ENCODE measurements around the gene QRFP.
"Not testable (repeated sequence)": the region's sequence is repeated elsewhere in the genome, so short reads cannot be mapped to it uniquely, and the experiment has no call there.

The QRFP gene

DNA sequence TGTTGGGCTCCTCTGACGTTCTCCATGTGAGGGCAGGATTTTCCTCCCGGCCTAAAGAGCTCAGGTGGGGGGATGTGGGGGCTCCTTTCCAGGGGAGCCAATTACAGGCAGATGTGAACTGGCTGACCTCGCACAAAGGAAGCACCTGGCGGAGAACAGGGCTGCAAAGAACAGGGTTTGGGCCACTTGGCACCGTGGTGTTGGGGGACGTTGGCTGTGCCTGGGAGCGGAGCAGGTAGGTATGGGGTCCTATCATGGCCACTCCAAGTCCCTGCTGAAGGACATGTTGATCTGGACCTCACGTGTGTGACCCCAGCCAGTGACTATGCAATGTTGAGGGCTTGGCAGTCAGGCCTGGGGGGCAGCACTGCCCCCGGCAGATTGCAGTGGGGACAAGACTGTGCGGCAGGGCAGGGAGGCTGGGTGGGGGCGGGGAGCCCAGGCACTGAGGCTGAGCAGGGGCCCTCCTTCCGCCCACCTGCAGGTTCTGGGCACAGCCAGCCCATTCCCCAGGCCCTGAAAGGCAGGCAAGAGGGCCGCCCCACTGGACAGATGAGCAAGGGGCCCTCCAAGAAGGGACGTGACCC lies 23.0 kb upstream of the QRFP start:
- no peak for DNase-seq (ENCODE audit: low read depth)

DNA sequence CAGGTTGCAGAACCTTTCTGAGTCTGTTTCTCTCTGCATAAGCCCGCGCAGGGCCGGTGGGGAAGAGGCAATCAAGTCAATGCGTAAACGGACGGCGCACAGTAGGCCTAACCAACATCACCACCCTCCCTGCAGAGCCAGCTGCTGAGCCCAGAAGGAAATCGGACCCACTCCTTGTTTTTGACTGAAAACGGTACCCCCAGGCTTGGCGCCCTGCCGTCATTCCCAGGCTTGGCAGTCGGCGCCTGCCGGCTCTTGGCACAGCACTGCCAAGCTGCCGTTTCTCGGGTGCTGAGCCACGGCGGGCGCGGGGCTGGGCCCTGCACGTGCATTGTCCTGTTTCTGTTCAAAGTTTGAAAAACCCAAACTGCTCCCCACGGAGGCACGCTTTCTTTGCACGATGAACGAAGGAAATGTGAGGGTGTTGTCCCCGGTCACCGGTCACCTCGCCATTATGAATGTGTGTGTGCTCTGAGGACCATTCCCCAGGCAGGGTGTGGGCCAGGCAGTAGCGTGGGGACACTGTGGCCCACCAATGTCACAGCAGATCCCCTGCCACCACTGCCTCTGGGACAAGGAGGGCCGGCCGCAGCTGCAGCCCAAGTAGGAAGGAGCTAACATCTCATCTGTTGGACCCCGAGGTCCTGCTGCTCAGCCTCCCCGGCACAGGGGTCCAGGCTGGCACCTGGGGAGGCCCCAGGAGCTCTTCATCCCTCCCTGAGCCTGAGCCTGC lies 22.4 kb upstream of the QRFP start:
- no peak for DNase-seq (ENCODE audit: low read depth)

DNA sequence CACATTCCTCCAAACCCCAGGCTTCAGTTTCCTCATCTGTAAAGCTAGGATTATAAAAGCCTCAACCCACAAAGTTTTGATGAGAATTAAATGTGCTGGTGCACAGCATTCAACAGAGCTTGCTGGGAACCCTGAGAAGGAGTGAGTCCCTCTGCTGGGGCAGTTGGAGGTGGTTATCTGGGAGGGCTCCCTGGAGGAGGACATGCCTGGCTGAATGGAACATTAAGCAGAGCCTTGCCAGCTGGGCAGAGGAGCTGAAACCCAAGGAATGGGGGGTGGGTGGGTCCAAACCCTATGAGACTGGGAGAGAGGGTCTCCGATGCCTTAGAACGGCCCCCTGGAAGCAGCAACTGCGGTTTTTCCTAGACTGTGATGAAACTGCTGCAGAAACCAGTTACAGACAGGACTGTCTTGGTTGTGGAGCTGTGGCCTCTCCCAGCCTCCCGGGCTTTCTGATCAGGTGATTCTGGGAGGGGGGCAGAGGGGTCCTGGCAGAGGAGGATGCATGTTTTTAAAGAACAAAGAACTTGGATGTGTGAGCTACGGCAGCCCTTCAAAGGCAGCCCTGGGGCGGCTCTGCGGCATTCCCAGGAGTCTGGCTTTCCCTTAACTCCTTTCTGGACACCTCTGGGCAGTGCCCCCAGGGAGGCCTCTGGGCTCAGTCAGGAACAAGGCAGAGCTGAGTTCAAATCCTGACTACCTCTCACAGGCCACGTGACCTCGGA lies 21.7 kb upstream of the QRFP start:
- no peak for DNase-seq (ENCODE audit: low read depth)

DNA sequence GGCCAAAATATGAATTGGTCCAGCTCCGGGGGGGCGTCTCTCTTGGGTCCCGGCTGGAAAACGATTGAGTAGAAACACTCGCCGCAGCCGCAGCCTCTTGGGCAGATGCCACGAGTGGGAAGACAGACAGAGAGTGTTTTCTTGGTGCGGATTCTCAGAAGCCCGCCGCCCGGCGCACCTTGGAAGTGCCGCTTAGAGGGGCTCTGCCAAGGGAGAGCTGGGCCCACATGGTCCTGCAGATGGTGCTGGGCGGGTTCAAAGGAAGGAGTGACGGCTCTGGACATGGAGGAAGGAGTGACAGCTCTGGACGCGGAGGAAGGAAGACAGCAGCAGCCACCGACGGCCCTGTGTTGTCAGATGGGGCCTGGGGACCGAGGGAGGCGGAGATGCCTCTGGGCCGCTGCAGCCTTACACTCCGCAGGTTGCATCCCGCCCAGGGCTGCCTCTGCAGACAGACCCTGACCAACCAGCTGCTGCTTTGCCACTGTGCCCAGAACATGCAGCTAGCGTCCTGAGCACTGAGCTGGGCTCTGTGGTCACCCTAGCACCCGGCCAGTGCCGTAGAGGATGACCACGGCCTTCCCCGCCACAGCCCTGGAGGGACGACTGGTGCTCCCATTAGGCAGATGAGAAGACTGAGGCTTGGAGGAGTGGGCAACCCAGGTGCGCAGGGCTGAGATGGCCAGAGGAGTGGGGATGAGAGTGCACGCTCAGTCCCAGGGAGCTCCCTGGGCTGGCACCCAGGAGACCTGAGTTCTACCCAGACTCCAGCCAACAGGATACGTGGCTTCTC lies 20.8 kb upstream of the QRFP start:
- DNase-seq (ENCODE audit: low read depth), result no peak

DNA sequence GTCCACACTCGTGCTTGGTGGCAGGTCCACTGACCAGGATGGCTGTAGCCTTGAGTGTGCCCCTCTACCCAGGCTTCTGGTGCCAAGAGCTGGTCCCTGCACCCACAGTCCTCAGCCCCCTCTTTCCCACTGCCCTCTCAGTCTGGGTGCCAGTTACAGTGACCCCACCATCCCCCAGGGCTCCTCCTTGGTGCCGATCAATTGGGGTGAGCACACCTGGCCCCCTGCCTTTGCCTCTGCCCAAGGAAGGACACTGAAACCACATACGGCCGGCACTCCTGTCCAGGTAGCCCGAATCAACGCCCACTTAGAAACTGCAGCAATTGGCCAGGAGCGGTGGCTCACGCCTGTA lies 18.5 kb upstream of the QRFP start:
- DNase-seq (ENCODE audit: low read depth), result no peak

DNA sequence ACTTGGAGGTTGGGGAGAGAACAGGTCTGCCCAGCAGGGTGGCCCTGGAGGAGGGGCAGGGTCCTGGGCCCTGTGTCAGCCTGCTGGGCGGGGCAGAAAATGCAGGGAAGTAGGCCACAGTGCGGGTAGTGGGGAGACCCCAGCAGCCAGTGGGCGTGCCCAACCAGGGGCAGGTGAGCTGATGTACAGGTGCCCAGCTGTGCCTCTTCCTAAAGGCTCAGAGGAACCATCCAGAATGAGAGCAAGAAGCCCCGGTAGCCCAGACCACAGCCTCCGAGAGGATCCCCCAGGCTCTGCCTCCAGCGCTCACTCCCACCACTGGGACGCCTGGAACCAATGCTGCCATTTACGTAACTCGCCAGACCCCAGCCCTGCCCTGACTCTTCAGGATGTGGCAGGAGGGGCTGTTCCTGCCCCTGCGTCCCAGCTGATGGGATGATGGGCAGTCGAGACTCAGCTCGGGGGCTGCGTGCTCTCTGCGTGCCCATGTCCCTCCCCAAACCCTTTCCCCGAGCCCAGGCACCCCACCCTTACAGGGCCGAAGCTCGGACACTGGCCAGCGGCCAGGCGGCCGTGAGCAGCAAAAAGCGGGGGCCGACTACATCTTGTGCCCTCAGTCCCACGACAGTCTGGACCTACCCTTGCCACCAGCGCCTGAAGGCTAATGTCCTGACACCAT lies 17.9 kb upstream of the QRFP start:
- no peak for DNase-seq (ENCODE audit: low read depth)

DNA sequence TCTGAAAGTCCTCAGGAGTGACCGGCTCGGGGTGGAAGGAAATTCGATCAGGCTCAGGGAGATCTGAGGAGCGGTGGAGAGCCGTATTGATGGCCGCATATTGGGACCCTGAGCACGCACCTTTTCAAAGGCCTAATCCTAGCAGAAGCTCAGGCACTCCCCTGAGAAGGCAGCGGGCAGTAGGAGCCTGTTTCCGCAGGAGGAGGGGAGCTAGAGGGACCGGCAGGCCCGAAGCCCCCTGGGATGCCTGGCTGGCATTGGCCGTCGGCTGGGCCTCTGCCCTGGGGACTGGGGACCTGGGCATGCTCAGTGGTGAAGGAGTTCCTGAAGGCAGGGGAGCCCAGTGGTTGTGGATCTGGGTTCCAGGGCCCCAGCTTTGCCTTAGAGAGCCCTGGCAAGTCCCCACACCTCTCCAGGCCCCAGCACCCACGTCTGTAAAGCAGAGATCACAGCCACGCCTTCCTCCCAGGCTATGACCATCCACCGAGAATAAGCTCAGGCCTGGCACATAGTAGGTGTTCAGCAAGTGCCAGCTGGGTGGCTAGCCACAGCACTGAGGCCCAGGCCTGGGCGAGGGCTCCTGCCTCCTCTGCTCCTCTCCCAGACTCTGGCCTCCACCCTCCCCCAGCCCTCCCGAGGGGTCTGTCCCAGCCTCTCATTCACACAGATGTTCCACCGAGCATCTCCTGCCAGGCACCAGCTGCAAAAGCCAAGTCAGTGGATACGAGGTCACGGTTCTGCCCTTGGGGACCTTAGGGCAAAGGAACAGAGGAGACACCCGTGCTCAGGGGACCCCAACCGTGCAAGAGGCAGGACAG lies 17.2 kb upstream of the QRFP start:
- DNase-seq (ENCODE audit: low read depth), result no peak

DNA sequence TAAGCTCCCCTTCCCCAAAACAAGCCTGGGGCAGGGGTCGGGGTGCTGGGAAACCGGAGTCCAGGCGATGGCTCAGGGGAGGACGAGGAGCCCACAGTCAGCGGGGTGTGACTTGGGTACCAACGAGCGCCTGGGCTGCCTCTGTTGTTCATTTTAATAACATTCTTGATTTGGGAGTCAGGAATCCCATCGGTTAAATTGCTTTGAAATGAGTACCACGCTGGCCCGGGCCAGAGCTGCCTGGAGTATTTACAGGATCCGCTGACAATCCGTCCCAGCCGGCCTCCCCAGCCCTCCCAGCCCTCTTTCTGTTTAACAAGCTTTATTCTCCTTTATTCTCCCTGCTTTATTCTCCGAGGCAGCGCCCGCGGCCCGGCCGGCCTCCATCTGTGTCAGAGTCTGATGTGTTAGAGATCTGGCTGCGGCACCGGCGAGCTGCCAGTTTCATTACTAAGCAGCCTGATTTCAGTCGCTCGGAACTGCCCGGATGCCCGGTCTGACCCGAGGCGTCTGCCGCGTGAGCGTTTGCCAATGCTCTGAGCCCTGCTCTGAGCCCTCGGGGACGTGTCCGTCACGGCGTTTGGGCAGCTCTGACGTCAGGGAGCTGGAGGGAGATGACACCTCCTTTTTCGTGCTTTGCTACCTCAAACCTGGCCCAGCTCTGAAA lies 16.5 kb upstream of the QRFP start:
- DNase-seq (ENCODE audit: low read depth), result no peak

DNA sequence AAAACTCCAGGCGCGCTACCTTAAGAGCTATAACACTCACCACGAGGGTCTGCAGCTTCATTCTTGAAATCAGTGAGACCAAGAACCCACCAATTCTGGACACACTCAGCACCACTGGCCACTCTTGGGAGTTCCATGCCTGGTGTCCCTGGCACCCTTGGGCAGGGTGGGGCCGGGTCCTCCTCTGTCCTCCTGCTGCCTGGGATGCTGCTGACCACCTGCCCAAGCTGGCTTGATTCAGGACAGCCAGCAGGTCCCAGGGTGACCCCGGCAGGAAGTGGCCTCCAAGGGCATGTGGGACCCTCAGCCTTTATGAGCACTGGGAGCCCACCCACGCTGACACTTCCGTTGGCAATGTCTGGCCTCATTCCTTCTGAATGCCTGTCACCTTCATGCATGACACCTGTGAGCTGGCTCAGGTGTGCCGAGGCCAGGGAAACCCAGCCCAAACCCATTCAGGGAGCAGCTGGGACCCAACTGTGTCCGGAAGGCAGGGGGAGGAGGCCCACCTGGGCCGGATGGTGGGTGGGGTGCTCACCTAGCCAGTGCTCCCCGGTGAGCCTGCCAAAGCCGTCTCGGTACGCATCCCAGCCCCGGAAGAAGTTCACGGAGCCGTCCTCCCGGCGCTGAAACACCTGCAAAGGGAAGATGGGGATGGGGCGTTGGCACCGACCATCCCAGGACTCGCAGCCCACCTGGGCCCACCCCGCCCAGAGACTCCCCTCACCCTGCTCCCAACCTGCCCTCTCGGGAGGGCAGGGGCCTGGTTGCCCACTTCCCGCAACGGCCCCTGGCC lies 14.8 kb upstream of the QRFP start:
- no peak for DNase-seq (ENCODE audit: low read depth)

DNA sequence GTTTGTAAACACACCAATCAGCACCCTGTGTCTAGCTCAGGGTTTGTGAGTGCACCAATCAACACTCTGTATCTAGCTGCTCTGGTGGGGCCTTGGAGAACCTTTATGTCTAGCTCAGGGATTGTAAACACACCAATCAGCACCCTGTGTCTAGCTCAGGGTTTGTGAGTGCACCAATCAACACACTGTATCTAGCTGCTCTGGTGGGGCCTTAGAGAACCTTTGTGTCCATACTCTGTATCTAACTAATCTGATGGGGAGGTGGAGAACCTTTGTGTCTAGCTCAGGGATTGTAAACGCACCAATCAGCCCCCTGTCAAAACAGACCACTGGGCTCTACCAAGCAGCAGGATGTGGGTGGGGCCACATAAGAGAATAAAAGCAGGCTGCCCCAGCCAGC lies 14.1 kb upstream of the QRFP start:
- not testable (repeated sequence) for DNase-seq (ENCODE audit: low read depth)

DNA sequence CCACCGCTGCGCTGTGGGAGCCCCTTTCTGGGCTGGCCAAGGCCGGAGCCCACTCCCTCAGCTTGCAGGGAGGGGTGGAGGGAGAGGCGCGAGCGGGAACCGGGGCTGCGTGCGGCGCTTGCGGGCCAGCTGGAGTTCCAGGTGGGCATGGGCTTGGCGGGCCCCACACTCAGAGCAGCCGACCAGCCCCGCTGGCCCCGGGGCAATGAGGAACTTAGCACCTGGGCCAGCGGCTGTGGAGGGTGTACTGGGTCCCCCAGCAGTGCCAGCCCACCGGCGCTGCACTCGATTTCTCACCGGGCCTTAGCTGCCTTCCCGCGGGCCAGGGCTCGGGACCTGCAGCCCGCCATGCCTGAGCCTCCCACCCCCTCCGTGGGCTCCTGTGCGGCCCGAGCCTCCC lies 13.4 kb upstream of the QRFP start:
- DNase-seq (ENCODE audit: low read depth), result not testable (repeated sequence)

DNA sequence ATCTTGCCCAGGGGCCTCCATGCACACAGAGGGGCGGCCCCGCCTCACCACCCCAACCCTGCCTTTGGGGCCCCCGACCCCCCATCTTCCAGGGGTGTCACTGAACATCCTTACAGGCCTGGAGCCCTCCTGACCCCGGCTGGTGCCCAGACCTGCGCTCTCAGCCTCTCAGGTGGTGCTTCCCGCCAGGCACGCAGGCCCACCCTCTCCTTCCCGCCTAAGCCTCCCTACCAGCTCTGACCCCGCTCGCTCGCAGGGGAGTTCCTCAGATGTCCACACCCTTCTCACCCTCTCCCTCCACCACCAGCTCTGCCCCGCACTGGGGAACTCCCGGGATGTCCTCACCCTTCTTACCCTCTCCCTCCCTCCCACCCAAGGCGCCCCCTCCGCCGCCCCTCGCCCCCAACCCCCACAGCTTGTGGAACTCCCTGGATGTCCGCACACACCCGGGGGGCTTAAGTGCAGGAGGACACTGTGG lies 12.3 kb upstream of the QRFP start:
- no peak for DNase-seq (ENCODE audit: low read depth)

DNA sequence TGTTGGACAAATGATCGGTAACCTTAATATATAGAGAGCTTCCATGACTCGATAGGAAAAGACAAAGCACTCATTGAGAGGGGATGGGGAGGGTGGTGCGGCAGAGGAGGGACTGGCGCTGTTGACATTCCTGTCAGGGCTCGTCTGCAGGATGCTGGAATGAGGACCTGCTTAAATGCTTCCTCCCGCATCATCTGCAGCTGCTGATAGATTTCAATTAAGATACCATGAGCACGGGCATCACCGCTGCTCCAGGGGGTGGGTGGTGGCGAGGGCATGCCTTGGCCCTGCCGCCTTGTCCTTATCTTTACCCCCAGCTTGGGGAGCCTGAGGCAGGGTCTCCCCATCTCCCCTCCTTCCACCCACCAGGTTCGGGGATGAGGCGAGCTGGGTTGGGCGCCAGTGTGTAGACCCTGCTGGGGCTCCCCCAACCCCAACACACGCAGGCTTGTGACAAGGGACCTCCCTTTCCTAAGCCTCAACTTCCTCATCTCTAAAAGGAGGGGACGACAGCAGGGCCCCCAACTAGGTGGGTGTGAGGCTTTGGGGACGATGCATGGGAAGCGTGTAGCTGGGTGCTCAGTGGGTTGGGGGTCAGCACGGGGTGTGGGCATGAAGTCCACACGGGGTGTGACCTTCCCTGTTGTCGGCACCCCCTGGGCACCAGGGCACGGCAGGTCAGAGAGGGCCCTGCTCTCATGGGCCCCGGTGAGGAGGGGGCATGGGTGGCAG lies 11.7 kb upstream of the QRFP start:
- DNase-seq (ENCODE audit: low read depth), result no peak

DNA sequence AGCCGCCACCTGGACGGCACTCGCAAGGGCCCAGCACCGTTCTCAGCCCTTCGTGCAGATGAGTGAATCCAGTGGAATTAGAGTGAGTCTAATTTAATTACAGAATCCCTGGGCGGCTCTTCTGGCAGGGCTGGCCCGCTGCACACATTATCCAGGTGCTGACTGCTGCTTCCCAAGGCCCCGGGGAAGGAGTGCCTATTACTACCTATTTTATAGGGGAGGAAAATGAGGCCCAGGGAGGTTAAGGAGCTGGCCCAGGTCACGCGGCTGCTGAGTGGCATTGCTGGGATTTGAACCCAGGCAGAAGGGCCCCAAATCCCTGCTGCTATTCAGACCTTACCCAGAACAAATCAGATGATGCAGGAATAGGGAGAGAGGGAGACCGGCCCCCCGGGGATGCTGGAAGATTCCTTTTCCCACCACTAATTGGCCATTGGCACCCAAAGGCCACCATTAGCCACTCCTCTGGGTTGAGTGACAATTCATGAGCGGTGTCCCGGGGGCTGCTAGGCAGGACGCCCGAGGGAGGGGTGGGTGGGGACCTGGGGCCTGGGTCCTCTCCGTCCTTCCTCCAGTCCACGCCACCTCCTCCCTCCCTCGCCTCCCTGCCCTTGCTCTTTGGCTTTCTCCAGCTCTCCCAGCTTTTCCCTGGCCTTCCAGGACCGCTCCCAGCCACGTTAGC lies 10.3 kb upstream of the QRFP start:
- DNase-seq (ENCODE audit: low read depth), result no peak

DNA sequence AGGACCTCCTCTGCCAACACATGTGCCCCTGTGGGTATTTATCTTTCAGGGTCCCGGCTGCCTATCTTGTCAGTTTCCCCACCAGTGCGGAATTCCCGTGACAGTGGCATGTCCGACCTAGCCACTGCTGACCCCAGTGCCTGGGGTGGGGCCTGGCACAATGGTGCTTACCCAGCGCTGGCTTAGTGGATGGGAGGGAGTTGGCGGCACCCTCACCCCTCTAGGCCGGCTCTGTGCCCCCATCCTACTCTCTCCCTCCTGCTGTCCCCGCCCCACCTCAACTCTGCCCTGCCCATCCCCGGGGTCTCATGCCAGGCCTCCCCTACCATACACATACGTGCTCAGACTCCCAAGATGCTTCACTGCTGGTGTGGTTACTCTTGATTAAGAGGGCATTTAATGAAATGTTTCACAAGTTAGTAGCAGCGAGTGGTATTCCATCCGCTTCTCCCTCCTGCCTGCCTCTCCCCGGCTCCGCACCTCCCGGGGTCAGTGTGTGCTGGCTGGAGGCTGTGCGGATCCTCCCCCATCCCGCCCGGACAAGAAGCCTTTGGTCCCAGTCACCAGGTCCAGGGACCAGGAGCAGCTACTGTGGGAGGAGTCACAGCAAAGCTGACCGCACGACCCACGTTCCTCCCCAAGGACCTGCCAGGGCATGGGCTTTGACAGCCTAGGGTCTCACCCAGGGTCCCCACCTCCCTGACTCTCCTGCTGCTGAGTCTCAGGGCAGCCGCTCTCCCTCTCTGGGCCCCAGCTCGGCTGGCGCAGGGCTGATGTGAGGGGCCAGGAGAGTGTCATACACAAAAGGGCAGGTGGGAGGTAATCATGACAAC lies 9.5 kb upstream of the QRFP start:
- DNase-seq (ENCODE audit: low read depth), result no peak

DNA sequence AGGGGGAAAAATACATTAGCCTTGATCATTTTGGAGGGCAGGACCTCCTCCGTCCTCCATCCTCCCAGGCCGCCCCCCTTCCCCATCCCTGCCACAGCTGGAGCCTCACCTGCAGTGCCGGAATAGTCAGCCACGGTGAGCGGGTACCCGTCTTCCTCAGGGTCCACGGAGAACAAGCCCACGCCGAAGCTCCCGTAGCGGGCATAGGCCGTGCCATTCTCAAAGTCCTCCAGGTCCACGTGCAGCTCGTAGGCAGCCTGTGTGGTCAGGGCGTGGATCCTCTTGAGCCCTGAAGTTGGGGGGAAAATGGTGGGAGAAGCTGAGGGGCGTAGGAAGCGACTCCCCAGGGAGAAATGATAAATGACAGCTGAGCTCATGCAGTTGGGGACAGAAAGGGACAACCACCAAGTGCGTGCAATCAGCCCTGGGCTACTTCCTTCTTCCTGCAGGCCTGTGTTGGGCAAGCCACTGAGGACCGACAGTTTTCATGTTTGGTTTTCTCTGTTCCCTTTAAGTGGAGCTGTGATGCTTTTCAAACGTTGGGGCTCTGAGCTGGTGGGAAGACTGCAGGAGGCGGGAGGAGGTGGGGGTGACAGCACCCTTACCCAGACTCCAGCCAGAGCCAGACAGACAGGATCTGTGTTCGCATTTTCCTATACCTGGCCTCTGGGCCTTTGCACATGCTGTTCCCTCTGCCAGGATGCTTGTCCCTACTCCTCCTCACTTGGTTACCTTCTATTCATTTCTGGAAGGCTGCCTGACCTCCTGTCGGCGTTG lies 8.7 kb upstream of the QRFP start:
- no peak for DNase-seq (ENCODE audit: low read depth)

All from stimulated activated CD8-positive, alpha-beta memory T cell treated with anti-CD3 and anti-CD28 coated beads, Interleukin-4, amount 100 ng/mL, for 24 hours (primary cell).